Measurements from ENCODE around the gene PERCC1.
"Not testable (repeated sequence)": the region's sequence is repeated elsewhere in the genome, so short reads cannot be mapped to it uniquely, and the experiment has no call there.

PERCC1 gene

DNA sequence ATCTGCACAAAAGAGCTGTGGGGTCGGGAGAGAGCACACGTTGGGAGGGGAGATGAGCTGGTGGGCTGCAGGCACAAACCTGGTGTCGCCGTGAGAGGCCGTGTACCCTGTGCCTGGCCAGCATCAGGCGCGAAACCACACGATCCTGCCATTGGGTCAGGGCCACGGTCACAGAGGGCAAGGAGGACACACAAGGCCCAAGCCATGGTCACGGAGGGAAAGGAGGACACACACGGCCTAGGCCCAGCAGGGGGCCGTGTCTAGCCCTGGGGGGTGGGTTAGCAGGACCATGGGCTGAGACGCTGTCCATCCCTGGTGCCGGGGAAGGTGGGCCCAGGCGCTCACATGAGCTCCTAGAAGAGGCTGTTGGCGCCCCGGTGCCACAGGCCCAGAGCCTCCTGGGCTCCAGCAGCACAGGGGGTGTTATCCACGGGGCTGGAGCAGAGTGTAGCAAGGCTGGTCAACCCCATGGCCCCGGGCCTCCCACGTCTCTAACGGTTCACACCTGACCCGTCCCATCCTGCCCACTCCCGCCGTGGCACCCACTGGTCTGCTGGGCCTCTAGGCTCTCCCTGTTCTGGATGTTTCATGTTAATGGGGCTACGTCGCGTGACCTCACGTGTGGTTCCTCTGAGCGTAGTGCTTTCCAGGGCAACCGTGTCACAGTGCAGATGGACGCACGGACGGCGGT is 21.0 kb downstream of the PERCC1 start:
- no peak for DNase-seq

DNA sequence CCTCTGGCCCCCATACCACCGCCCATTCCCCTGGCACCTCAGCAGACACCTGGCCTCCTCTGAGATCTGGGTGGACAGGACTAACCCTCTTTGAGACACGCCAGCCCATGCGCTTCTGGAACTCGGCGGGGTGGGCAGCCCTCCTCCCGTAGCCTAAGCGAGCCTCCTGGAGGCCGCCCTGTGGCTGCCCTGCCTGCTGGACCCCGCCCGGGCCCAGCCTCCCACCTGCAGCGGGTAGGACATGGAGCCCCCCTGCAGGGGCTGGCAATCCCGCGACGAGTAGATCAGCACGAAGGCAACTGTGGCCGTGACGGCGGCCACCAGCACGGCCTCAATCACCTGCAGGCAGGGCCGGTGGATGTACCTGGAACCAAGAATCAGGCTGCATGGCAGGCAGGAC is 21.7 kb downstream of the PERCC1 start:
- DNase-seq = no peak

DNA sequence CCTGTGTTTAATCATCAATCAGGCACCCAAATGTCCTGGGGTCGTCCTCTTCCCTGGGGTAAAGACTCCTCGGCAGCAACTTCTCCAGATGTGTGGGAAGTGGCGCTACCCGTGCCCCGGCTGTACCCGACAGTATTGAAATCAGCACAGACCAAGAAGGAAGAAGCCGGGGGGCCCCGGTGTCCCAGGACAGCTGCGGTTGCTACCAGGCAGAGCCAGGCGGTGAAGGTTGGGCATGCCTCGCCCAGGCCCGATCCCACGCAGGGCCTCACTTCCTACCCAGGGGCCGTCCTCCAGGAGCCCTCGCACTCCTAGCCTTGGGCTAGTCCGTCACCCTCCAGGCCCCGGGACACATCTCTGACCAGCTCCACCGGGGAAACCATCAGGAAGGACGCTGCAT is 22.4 kb downstream of the PERCC1 start:
- no peak for DNase-seq

DNA sequence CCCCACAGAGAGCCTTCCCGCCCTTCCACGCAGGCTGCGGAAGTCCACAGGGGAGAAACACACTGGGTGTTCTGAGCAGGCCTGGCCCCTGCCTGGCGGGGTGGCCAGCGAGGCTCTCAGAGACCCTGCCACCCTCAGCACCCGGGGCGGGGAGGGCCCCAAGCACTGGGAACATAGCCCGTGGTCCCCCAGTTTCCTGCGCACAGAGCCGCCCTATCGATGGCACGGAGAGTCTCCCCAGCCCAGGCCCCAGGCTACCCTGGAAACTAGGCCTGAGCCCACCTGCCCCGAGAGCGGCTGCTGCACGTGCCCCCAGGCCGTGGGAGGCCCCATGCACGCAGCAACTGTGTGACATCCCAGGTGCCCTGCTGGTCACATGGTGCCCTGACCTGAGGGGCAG is 23.7 kb downstream of the PERCC1 start:
- no peak for DNase-seq

DNA sequence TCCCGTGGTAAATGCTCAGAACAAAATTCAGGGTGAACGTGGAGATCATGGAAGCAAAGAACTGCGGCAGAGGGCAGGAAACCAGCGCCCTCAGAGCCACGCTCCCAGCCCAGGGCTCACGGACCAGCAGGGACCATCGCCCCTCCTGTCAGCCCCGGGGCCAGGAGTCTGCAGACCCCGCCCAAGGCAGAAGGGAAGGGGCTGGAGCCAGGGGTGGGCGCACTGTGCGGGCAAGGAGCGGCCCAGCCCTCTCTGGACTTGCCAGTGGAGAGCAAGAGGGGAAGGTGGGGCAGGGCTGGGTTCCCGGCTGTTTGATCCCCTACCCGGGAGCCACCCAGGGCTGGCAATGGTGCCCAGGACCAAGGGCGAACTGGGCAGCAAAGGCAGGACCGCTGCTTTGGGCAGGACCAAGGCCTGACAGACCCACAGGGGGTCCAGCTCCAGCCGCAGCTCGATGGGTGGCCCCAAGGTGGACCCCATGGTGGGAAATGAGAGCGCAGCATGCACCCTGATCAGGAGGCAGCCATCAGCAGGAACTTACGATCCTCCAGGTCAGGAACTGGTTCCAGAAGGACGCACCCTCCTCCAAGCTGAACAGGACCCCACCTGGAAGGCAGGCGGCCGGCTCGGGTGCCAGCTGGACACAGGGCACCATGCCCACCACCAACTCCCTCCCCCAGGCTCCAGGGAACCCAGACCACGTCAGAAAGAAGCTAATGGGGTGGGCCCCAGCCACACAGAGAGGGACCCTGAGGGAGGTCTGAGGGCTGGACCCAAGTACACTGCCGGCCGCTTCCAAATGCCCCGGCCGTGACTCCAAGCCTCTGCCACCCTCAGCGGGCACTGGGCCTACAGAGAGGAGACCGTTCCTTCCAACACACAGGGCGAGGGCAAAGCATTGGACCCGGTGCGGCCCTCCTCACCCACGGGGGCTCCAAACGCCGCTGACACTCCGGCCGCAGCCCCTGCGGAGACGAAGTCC is 24.6 kb downstream of the PERCC1 start:
- no peak for DNase-seq

DNA sequence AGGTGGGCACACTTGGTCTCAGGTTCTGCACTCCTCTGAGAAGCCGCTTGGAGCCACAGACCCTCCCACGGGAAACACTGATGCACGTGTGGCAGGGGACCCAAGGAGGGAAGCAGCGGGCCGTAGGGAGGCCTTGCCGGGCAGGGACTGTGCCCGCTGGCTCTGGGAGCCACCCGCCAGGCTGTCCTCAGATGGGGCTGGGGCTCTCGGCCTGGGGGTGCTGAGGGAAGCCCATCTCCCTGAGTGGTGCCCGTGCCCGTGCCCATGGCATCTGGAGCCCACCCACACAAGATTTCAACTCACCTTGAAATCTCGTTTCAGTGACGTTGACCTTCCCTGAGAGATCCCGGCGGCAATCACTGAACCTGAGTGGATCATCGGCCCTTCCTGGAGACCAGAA is 26.1 kb downstream of the PERCC1 start:
- no peak for DNase-seq

DNA sequence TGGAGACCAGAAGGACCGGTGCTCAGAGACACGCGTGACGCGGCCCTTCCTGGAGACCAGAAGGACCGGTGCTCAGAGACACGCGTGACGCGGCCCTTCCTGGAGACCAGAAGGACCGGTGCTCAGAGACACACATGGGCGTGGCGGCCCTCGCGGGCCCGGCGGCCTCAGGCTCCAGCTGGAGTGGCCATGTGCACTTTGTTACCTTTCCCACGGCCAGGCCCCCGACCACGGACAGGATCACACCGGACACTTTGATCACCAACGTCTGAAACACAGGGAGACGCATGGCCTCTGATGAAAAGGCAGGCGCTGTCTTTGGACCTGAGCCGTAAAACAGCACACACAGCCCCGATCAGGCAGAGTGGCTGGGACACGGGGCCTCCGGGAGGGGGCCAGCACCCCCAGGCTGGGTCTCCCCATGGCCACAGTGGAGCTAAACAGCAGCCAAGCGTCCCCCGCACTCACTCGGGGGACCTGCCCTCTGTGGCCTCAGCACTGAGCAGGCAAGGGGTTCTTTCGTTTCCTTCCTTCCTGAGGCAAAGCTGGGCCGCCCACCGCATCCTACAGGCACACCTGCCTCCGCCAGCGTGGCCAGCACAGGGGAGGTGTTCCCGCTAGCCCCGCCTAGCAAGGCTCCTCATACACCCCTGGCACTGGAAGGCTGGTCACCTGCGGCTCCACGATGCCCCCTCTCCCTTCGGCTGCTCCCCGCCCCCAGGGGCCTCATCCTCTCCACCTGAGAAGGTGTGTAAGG is 26.8 kb downstream of the PERCC1 start:
- DNase-seq = no peak

DNA sequence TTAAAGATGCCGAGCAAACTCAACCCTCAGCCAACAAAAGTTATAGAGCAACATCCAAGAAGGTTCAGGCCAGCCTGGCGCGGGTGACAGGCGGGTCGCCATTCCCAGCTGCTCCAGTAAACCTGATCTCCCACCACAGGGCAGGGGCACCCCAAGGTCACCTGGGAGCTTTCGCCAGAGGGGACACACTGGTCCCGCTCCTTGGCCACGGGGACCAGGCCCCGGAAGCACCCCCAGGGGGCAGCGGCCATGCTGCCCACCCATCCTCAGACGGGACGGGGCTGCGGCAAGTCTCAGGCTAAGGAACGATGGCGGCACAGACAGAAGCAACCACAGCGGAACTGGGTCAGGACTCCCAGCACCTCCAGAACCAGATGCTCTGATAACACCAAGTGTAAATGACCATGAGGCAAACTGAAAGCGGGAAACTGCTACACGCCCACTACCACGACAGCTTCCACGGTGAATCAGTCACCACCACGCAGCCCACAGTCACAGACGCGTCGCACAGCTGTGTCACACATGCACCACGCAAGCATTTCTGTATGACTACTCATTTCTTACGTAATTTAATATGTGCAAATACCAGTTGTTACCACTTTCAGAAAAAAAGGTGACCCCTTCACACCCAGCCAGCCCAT is 27.6 kb downstream of the PERCC1 start:
- no peak for DNase-seq

DNA sequence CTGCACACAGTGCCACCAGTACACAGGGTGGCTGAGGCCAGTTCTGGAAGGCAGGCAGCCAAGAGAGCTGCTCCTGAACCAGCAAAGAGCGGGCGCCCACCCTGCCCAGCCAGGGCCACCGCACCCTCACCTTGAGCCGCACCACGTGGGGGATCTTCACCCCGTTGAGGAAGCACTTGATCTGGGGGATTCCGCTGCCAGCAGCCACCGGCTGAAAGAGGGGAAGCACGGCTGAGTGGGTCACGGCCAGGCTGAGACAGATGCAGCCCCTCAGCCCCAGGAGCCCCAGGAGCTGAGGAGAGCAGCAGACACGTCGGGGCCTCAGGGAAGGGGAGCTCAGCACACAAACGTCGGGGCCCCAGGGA is 28.1 kb downstream of the PERCC1 start:
- DNase-seq = no peak

DNA sequence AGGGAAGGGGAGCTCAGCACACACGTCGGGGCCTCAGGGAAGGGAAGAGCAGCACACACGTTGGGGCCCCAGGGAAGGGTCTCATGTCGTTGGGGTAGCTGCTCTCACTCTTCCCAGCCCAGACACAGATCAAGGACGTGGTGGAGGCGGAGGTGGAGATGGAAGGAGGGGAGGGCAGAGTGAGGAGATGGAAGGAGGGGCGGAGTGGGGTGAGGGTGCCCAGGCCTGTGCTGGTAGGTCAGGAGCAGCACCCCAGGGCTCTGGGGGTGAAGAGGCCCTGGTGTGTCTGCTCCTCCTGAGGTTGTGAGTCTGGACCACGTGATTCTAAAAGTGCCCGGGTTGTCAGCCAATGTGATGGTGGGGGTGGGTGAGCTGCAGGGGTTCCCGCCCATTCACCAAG is 29.1 kb downstream of the PERCC1 start:
- DNase-seq = no peak

DNA sequence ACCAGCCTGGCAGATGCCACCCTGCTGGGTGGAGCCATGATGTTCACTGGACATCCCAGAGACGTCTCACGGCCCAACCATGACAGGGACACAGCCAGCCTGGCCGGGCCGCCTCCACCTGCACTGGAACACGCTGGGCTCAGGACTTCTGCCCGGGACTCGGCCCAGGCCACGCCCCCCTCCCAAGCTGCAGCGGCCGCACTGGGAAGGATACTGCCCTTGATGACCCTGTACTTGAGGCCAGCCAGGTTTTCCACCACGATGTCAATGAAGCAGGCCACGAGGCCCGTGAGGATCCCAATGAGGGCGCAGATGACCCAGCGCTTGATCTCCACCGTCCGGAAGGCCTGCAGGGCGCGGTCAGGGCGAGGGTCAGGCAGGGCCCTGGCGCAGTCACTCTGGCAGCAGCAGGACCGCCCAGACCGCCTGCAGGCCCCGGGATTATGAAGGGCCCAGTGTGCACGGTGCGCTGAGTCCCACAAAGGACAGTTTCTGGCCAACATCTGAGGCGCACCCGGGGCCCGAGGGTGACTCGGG is 29.8 kb downstream of the PERCC1 start:
- DNase-seq = no peak

DNA sequence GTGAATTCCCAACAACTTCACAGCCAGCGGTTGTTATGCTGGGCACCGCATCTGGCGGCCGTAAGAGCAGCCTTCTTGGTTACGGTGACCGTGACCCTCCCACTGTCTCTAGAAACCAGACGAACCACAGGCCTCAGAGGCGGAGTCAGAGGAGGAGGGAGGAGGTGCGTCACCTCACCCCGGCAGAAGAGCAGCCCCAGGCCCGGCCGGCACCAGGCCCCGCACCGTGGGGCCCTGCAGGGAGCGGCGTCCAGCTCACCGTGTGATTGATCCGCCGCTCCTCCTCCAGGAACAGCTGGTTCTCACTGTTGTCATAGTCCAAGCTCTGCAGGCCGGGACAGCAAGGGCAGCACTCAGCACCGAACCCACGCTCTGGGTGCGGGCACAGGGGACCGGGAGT is 30.3 kb downstream of the PERCC1 start:
- no peak for DNase-seq

DNA sequence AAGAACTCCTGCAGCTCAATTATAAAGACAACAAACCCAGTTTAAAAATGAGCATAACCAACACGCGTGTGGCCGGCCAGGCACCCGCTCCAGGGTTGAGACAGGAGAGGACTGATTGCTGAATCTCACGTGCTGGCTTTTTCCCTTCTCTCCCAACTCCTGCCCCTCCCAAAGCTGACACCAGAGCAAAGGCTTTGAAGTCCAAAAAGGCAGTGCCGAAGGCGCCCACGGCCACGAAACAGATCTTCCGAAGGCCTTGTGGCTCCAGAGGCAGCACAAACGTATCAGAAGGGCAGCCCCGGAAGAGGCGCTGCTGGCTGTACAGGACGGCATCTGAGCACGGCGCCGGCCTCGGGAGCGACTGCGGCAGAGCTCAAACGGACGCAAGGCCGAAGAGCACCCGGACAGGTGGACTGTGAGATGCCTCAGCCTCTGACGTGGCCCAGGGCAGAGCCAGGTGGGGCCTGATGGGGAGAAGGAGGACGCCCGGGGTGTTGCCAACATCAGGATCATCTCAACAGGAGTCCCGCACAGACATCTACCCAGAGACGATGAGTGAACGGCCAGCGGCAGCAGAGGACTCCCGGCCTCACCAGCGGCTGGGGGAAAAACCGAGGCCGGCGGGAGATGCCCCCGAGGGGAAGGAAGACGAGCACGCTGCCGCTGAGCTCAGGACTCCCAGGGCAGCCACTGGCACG is 33.5 kb downstream of the PERCC1 start:
- no peak for DNase-seq

DNA sequence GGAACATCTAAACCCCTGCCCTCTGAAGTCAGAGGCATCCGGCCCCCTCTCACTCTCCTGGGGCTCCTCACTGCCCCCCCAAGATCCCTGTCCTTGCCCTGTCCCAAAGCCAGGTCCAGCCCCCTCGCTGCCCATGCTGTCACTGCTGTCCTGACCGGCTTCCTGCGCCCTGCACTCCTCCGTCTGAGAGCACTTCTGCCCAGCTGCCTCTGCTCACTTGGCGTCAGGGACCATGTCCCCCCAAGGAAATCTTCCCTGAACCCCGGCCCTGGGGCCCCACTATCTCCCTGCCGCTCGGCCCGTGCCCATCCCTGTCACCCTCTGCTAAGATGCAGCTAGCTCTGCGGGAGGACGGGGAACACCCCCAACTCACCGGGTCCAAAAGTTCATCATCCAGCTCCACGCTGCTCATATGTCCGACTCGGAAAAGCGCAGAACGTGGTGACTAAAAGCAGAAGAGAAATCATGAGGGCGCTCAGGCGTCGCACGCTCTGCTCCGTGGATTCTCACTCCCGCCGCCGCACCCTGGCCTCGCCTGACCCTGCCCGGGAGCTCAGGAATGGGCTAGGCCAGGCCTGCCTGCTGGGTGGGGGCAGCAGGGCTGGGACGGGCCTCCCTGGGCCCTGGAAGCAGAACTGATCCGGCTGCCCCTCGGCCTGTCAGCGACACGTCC is 34.2 kb downstream of the PERCC1 start:
- no peak for DNase-seq

DNA sequence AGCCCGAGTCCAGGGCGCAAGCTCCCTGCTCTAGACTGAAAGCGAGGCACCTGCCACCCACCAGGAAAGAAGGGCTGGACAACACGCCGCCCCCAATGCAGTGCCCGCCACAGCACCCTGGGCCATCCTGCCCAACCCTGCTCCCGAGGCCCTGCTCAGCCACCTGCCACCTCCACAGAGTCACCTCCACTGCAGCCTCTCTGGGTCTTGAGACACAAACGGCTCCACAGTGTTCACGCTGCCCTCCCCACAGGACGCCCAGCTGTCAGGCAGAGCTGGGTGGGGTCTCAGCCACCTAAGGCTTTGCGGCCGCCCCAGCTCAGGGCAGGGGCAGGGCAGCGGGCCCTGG is 34.7 kb downstream of the PERCC1 start:
- DNase-seq = no peak

DNA sequence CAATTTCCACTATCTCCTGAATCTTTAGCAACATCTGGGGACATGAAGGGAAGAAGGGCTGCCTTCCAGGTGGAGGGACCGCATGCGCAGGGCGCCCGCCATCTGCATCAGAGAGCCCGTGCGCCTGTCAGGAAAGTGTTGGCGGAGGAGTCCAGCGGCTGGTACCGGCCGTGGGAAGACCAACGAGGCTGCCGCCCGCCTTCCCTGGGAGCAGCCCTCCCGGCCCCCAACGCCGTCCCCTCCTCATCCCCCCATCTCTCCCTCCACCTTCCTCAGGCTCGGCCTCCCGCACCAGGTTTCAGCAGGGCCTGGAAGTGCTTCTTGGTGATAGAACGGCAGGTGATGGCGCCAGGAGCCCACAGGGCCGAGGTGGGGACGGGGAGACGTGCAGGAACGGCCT is 35.2 kb downstream of the PERCC1 start:
- no peak for DNase-seq

DNA sequence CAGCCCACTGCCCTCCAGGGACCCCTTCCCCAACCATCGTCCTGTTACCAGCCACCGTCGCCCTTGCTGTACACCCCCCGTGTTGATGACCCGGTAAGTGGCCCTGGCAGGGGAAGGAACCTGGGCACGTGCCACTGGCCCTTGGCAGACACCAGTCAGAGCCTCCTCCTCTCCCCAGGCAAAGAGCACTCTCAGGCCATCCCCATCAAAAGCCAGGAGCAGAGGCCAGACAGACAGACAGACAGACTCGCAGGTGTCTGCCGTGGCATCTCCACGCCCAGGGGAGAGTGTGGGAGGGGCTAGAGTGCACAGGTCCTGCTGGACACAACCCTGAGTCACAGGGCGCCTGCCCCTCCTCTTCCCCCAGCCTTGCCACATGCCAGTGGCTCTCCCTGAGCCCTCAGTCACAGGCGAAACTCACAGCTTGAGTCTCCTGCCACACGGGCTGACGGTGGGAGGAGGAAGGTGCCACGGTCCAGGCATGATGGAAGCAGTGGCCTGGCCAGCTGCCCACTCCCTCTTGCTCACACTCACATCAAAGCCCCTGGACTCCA is 36.2 kb downstream of the PERCC1 start:
- DNase-seq = no peak

DNA sequence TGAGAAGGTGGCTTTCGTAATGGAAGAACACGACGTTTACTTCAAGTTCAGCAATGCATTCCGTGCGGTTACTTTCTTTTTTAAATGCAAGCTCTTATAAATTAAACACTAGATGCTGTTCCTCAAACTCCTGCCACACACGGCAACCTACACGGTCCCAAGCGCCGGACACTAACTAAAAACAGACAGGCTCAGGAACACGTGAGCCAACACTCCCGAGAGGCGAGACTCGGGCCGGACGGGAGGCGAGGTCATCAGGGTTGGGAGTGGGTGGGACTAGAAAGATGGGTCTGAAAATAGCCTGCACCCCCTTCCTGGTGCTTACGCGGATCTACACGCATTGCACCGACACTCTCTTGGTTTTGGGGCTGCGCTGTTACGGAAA is 37.5 kb downstream of the PERCC1 start:
- no peak for DNase-seq

DNA sequence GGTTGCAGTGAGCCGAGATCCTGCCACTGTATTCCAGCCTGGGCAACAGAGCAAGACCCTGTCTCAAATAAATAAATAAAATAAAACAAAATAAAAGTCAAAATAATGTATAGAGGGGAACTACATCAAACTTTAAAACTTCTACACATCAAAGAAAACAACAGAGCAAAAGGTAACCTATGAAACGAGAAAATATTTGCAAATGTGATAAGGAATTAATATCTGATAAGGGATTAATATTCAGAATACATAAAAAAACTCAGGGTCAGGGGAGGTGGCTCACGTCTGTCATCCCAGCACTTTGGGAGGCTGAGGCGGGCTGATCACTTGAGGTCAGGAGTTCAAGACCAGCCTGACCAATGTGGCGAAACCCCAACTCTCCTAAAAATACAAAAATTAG is 38.3 kb downstream of the PERCC1 start:
- DNase-seq = not testable (repeated sequence)

DNA sequence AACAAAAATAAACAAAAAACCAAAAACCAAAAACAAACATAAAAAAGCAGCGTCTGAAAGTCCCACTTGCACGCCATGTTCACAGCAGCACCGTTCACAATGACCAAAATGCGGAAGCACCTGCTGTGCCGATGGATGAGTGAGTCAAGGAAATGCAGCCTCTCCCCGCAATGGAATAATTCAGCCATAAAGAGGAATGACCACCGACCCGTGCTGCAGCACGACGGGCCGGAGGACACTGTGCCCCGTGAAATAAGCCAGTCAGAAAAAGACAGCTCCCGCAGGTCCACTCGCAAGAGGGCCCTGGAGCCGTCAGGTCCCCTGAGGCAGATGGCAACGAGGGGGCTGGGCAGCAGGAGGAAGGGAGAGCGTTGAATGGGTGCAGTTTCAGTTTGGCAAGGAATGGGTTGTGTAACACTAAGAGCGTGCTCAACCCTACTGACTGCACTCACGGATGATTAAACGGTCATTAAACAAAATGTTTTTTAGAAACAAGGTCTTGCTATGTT is 38.9 kb downstream of the PERCC1 start:
- DNase-seq = peak; percentile 89

Data from GF-D8 (cell line).